ENCODE data around the gene CFAP410. TPM values are rescaled to one million over a fixed set of nuclear protein-coding genes. Genes with fewer than 3 reads are reported as not detected.

Gene CFAP410
- total and polyA plus RNA-seq, 2 of the 4 experiments (the other 2 are of a cell fraction): 3.8 to 10.3 TPM

DNA sequence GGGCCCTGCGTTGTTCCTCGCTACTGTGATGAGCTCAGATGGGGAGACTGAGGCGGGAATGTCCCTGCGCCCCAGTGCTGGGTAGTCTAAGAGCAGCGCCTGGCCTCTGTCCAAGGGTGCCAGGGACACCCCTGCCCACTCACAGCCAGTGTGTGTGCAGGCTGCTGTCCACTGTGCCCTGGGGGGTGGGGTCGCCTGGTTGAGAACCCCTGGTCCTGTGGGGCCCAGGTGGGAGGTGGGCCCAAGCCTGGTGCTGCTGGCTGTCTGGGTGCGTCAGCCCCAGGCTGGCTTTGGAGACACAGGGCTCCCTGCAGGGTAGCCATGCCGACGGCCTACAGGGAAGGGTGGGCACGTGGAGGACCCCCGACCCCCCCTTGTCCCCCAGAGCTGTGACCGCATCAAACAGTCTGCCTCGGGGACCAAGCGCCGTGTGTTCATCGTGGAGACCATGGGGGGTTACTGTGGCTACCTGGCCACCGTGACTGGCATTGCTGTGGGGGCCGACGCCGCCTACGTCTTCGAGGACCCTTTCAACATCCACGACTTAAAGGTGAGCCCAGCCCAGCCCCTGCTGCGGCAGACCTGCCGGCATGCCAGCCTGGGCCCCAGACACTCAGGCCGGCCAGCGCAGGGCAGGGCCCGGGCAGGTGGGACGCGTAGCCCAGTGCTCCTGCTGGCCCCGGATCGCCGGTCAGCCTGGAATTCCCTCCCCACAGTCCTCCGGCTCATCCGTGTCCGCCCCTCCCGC, 14.9 kb downstream of the CFAP410 start:
- Histone ChIP-seq H3K4me3 (ENCODE audit: insufficient read depth, low read depth, low read length) (no peak overlapping the region), H2AK9ac (replicated peaks; ENCODE audit: low read depth, low read length, poor library complexity) (no peak overlapping the region), H3K9me3 (ENCODE audit: control insufficient read depth, insufficient read depth, low read length) (no peaks in the 10 kb centered on the region), H2AFZ (replicated peaks; ENCODE audit: low read length, poor library complexity) (no peak overlapping the region), H3K79me1 (ENCODE audit: low read depth in 1 of 2, low read length in 2 of 2) (no peaks in the 10 kb centered on the region), H3K27me3 (ENCODE audit: control insufficient read depth, insufficient read depth, low read length) (no peaks in the 10 kb centered on the region), H4K91ac (ENCODE audit: insufficient read depth, low read depth, low read length) (no peak overlapping the region), H3K18ac (ENCODE audit: low read depth, low read length) (no peak overlapping the region), H3K56ac (ENCODE audit: extremely low read depth, insufficient read depth, low read length) (no peak overlapping the region), H2BK15ac (ENCODE audit: low read depth, low read length) (no peak overlapping the region), H4K20me1 (ENCODE audit: insufficient read depth, low read length) (peaks cover 11% of the 10 kb centered on the region), H3K14ac (replicated peaks; ENCODE audit: low read depth, low read length) (no peak overlapping the region), H3K9me1 (ENCODE audit: insufficient read depth, low read length) (no peaks in the 10 kb centered on the region), H3K27ac (ENCODE audit: insufficient read depth, low read length) (no peak overlapping the region), H2BK5ac (ENCODE audit: low read depth, low read length, poor library complexity, severe bottlenecking) (no peak overlapping the region), H2BK20ac (ENCODE audit: low read depth, low read length) (no peak overlapping the region), H3K36me3 (ENCODE audit: control insufficient read depth, insufficient read depth, low read length) (peaks cover 61% of the 10 kb centered on the region), H3K4ac (ENCODE audit: low read depth, low read length) (no peak overlapping the region), H4K5ac (ENCODE audit: low read depth, low read length) (no peak overlapping the region), H3K23ac (ENCODE audit: low read depth, low read length) (no peak overlapping the region), H2BK120ac (ENCODE audit: low read depth, low read length) (no peak overlapping the region), H2AK5ac (ENCODE audit: low read depth, low read length) (no peak overlapping the region), H3K4me2 (ENCODE audit: low read depth, low read length) (no peak overlapping the region), H4K8ac (ENCODE audit: low read depth in 2 of 2, low read length in 2 of 2) (no peak overlapping the region), H3K9ac (ENCODE audit: low read depth, low read length) (no peak overlapping the region), H3K4me1 (ENCODE audit: control insufficient read depth, insufficient read depth, low read length) (no peaks in the 10 kb centered on the region)
- ATAC-seq (ENCODE audit: low read depth) (no peak), DNase-seq (no peak)
- ChIA-PET CTCF (no interaction called here), POLR2A (ENCODE audit: unreplicated experiment) (no interaction called here)
- no TSS peak for BruUV-seq (replicated peaks)
- dilution Hi-C loops (cut with HindIII; ENCODE audit: low sequenced_read_pairs, unreplicated experiment): no loop called here
- intact Hi-C loops (cut with micrococcal nuclease): no loop called here
- in situ Hi-C loops (cut with MboI; ENCODE audit: low sequenced_read_pairs): no loop called here
- no peak for TF ChIP-seq MXI1 (IDR thresholded peaks at IDR 0.05; ENCODE audit: borderline replicate concordance, low read depth, low read length)
- no peak for TF ChIP-seq RFX5 (IDR thresholded peaks at IDR 0.05; ENCODE audit: low read depth, low read length)
- no peak for TF ChIP-seq RAD21 (IDR thresholded peaks at IDR 0.05; ENCODE audit: low read length)
- TF ChIP-seq SMC3 (IDR thresholded peaks at IDR 0.05; ENCODE audit: low read depth, low read length): no peak
- 95% methylated on average over 13 of the region's 37 CpGs; no CpG with 5 or more reads in 1 of the 2 experiments for WGBS, 2 experiments (ENCODE audit: extremely low coverage in 2 of 2, insufficient read length in 1 of 2)
